K562 (cell line): ENCODE data around the gene WDR45. TPM values are rescaled to one million over a fixed set of nuclear protein-coding genes. Genes with fewer than 3 reads are reported as not detected.
A peak's percentile ranks its signal among the peaks of the same experiment; 100 is the strongest.

Experiments used
- ATAC-seq: fragments of 200-7000 bp; cut with Tn5 transposase; 3 replicates; pipeline ENCODE4 v1.9.1; 2020; ENCODE audit warnings: moderate library complexity
- BruUV-seq: library from RNA; stranded (reverse); fragments of 400-500 nt; replicated peaks from 2 replicates; lab custom pipeline; 2021; lab: Mats Ljungman, UMichigan
- CTCF ChIA-PET: fragments of 300-600 bp; formaldehyde crosslinking; extraction: SDS; loops from one replicate; lab custom pipeline; 2021; ENCODE audit warnings: low intra/inter-chr PET ratio; lab: Yijun Ruan, JAX
- POLR2A ChIA-PET: fragments of 300-600, 350-650 bp; sonication (Branson Sonifier 250); formaldehyde crosslinking; extraction: SDS; loops from one replicate; lab custom pipeline; 2021; ENCODE audit warnings: antibody characterized with exemption, inconsistent platforms; lab: Yijun Ruan, JAX
- DNase-seq, 4 experiments: peaks; one replicate each; pipeline versions ENCODE4 v3.0.0 to v3.0.0-alpha.2; 2011 to 2018; ENCODE audit warnings: low spot score in 3 of 4, mixed read lengths in 3 of 4; ENCODE audit errors: extremely low read depth in 1 of 4
- FAIRE-seq: peaks from 2 replicates; lab custom pipeline; 2011; peaks lifted over from hg19 to GRCh38; lab: Jason Lieb, UNC
- H2AFZ ChIP-seq: 2 replicates; pipeline ENCODE4 v1.6.0; 2011; ENCODE audit warnings: low read depth, low read length, control low read depth, inconsistent platforms
- H3K27ac ChIP-seq: fragments of 200-600 bp; 3 replicates; pipeline ENCODE4 v1.8.0; 2011; ENCODE audit warnings: low read depth, mild to moderate bottlenecking, control low read depth, inconsistent platforms, low read length, moderate library complexity, mixed read lengths; ENCODE audit errors: extremely low read depth
- H3K27me3 ChIP-seq, 2 experiments: fragments of 300-600 bp in 1 of 2; 2 replicates in 1 of 2; 3 replicates in 1 of 2; pipeline versions ENCODE4 v1.6.0 to v1.8.0; 2011; ENCODE audit warnings: inconsistent platforms in 2 of 2, low read length in 2 of 2, mild to moderate bottlenecking in 1 of 2, mixed read lengths in 1 of 2, moderate library complexity in 1 of 2; ENCODE audit not compliant: control insufficient read depth in 2 of 2, insufficient read depth in 2 of 2
- H3K36me3 ChIP-seq: fragments of 300-600 bp; 3 replicates; pipeline ENCODE4 v1.8.0; 2011; ENCODE audit warnings: mild to moderate bottlenecking, low read length, inconsistent platforms; ENCODE audit not compliant: control insufficient read depth, insufficient read depth
- H3K4me1 ChIP-seq, 2 experiments: fragments of 200-600 bp in 1 of 2; replicated peaks in 1 of 2; 2 replicates in 1 of 2; 3 replicates in 1 of 2; pipeline versions ENCODE4 v1.5.1 to v1.8.0; 2011; ENCODE audit warnings: inconsistent platforms in 2 of 2, low read length in 2 of 2, mild to moderate bottlenecking in 1 of 2, mixed read lengths in 1 of 2, moderate library complexity in 1 of 2; ENCODE audit not compliant: control insufficient read depth in 2 of 2, insufficient read depth in 2 of 2
- H3K4me2 ChIP-seq: 2 replicates; pipeline ENCODE4 v1.6.1; 2011; ENCODE audit warnings: low read length, control low read depth, inconsistent platforms, mixed read lengths; ENCODE audit not compliant: insufficient read depth
- H3K4me3 ChIP-seq: fragments of 200-600 bp; sonication (generic), shearing (Covaris generic); 2 replicates; pipeline ENCODE4 v1.5.1; 2016; ENCODE audit warnings: control low read depth, inconsistent platforms
- H3K79me2 ChIP-seq: fragments of 200-600 bp; 3 replicates; pipeline ENCODE4 v1.8.0; 2011; ENCODE audit warnings: low read length, inconsistent platforms; ENCODE audit not compliant: control insufficient read depth, insufficient read depth
- H3K9ac ChIP-seq, 2 experiments: 2 replicates each; pipeline versions ENCODE4 v1.6.0 to v1.6.1; 2011; ENCODE audit warnings: low read depth in 2 of 2, low read length in 2 of 2, control low read depth in 1 of 2, inconsistent platforms in 1 of 2, mild to moderate bottlenecking in 1 of 2, mixed read lengths in 1 of 2; ENCODE audit not compliant: insufficient read depth in 1 of 2
- H3K9me1 ChIP-seq: one replicate; pipeline ENCODE4 v1.6.0; 2011; ENCODE audit warnings: inconsistent platforms, mild to moderate bottlenecking, low read length, moderate library complexity; ENCODE audit not compliant: control insufficient read depth, insufficient read depth
- H3K9me3 ChIP-seq: replicated peaks from 2 replicates; pipeline ENCODE4 v1.5.1; 2011; ENCODE audit warnings: low read depth, low read length, inconsistent platforms; ENCODE audit not compliant: control insufficient read depth, insufficient read depth
- H4K20me1 ChIP-seq: replicated peaks from 2 replicates; pipeline ENCODE4 v1.6.1; 2011; ENCODE audit warnings: low read length, inconsistent platforms, mixed read lengths; ENCODE audit not compliant: control insufficient read depth, insufficient read depth
- KHSRP ChIP-seq: fragments of 450-650 bp; IDR thresholded peaks from 2 replicates; pipeline ENCODE4 v1.6.1; 2017
- POLR2G ChIP-seq: fragments of 200-400 bp; formaldehyde crosslinking; IDR thresholded peaks from 2 replicates; pipeline ENCODE4 v1.6.1; 2017; ENCODE audit warnings: low read depth, mild to moderate bottlenecking, antibody characterized with exemption, low read length, moderate library complexity
- RBFOX2 ChIP-seq: fragments of 200-400 bp; formaldehyde crosslinking; IDR thresholded peaks from 2 replicates; pipeline ENCODE4 v1.6.1; 2017; ENCODE audit warnings: low read depth, mild to moderate bottlenecking, low read length, moderate library complexity
- RBM22 ChIP-seq: fragments of 200-400 bp; formaldehyde crosslinking; IDR thresholded peaks from 2 replicates; pipeline ENCODE4 v1.6.1; 2018; ENCODE audit warnings: low read length, low read depth; ENCODE audit not compliant: poor library complexity, severe bottlenecking
- SOX6 ChIP-seq: fragments of 450-650 bp; IDR thresholded peaks from 2 replicates; pipeline ENCODE4 v1.6.1; 2014; ENCODE audit warnings: mild to moderate bottlenecking
- WGBS: fragments of 100-300 bp; shearing (Covaris generic); methylation state at CpG from one replicate; pipeline ENCODE4 v1.1.6; 2016; ENCODE audit warnings: low coverage, mixed read lengths; ENCODE audit not compliant: insufficient coverage; ENCODE audit errors: missing lambda C conversion rate; 5-methylcytosine and 5-hydroxymethylcytosine counted together
- in situ Hi-C: fragments of 300-500 bp; cut with MboI; formaldehyde crosslinking; loops from 4 replicates; pipeline ENCODE4 v1.15.0; 2018; ENCODE audit warnings: inconsistent platforms, mixed read lengths
- intact Hi-C: fragments of 100-400 bp; cut with micrococcal nuclease; formaldehyde crosslinking; loops from 2 replicates; pipeline ENCODE4 v1.14.2; 2022
- polyA plus RNA-seq, 8 experiments: library from polyadenylated mRNA; depleted of rRNA in 4 of 8; stranded (reverse) in 5 of 8; unstranded in 3 of 8; fragments of >200 nt; fragmentation: Nextera tagmentation in 2 of 8; fragmentation: Illumina TruSeq in 1 of 8; extraction: Ambion mirVana in 2 of 8; extraction: Trizol in 1 of 8; gene quantifications; 2 replicates each; pipeline versions ENCODE4 v1.2.1 to v1.2.3, GENCODE V29; 2011 to 2014; ENCODE audit warnings: inconsistent platforms in 1 of 8, missing spikeins in 1 of 8
- total RNA-seq, 7 experiments: library from RNA; depleted of rRNA in 6 of 7; stranded (reverse); fragments of >200 nt in 6 of 7; fragmentation: Illumina TruSeq in 2 of 7; extraction: Trizol in 2 of 7; gene quantifications; 2 replicates each; pipeline versions ENCODE4 v1.2.1 to v1.2.3, GENCODE V29; 2011 to 2021; ENCODE audit warnings: low replicate concordance in 1 of 7
- TF ChIP-seq, protein P1 (sequence below): sonication (generic); formaldehyde crosslinking; IDR thresholded peaks from 2 replicates; pipeline ENCODE4 v1.8.1; 2023; ENCODE audit warnings: mild to moderate bottlenecking, missing genetic modification reagents
- TF ChIP-seq, protein P2 (sequence below), 2 experiments: IDR thresholded peaks; 2 replicates each; pipeline ENCODE4 v1.6.1; 2012; ENCODE audit warnings: improper control_type of control experiment in 2 of 2, low read depth in 2 of 2, low read length in 2 of 2, borderline replicate concordance in 1 of 2

The WDR45 gene
- total and polyA plus RNA-seq, 9 of the 15 experiments (the other 6 are each of a cell fraction or from before 2014, with no cell fraction given): 19.4 to 136 (median 59.7) TPM

DNA sequence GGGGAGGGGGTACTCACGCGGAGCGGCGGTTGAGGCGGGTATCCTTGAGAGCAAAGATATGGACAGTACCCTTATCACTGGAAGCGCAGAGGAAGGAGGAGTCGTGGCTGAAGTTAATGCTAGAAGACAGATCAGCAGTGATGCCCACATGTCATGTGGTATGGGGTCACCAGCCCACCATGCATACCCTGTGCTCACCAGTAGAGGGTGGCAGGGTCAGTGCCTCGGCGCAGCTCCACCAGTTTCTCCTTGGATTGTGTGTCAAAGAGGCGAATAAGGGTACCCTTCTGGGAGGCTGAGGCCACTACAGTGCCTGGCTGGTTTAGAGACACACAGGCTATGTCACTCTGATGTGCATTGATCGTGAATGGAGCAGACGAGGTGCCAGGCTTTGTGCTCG lies 4.3 kb downstream of the WDR45 start (continued):
- no peak for TF ChIP-seq SOX6

DNA sequence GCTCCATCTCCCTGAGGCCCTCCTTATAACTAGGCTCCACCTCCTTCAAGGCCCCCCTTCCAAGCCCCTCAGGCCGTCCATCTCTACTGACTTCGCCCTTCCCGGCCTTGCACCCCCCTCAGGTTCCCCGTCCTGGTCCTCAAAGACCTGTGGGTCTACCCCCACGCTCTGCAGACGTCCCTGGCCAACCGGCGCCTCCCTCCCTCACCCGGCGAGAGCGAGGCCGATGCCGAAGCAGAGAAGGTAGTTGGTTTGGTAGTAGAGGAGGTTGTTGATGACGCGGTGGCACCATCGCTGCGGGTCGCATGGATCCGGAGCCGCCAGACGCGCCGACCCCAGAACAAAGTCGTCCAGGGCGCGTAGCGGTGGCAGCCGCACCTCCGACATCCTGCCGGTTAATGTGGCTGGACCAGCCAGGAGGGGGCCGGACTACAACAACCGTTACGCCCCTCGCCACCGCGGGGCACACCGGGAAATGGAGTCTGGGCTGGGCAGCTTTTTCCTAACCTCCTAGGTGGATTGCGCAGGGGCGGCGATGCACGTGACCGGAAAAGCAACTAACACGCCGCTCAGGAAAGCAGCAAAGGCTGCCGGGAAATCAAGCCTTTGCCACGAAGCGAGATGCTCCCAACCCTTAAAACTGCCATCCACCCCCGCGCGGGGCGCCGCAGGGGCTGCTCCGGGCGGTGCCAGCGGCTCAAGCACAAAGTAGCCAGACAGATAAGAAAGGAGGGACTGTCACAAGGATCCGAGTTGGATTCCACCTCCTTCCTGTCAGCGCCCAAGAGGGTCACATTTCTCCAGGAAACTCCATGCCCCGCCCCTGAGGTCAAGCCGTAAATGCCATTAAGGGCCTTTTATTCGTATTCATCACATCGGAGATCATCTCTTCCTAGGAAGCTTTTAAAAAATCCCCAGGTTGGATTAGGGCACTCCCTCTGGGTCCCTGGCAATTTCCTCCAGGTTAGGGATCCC lies 5.8 kb downstream of the WDR45 start, which contains the start of gene PRAF2:
Gene PRAF2, minus strand, starts transcription at position 402 of the 975 bp plus-strand sequence. Its CDS starts 15 bp downstream, at position 387.
- no TSS peak for BruUV-seq
- Histone ChIP-seq H3K79me2 (peaks cover 6% of the 10 kb centered on the region; the same call in 2 of the 3 replicates), H4K20me1 (no peaks in the 10 kb centered on the region), H3K9me3 (no peaks in the 10 kb centered on the region), H3K9me1 (no peaks in the 10 kb centered on the region), H3K9ac (no peak within 1 kb of the TSS; a peak in 1 of 4 replicates), H3K4me2 (no peak within 1 kb of the TSS), H3K27ac (no peak within 1 kb of the TSS), H3K4me1 (peaks cover 3 to 34% of the 10 kb centered on the region in 2 experiments; a peak in 4 of 5 replicates), H3K4me3 (no peak within 1 kb of the TSS), H3K27me3 (no peaks in the 10 kb centered on the region), H3K36me3 (peaks cover 29% of the 10 kb centered on the region; the same call in 2 of the 3 replicates), H2AFZ (no peak within 1 kb of the TSS)
- no peak for DNase-seq
- WGBS: 93% methylated on average over 20 of the region's 61 CpGs
- CTCF ChIA-PET: no interaction called here
- TF ChIP-seq RBM22: peak; percentile 68
- TF ChIP-seq, protein P1, sequence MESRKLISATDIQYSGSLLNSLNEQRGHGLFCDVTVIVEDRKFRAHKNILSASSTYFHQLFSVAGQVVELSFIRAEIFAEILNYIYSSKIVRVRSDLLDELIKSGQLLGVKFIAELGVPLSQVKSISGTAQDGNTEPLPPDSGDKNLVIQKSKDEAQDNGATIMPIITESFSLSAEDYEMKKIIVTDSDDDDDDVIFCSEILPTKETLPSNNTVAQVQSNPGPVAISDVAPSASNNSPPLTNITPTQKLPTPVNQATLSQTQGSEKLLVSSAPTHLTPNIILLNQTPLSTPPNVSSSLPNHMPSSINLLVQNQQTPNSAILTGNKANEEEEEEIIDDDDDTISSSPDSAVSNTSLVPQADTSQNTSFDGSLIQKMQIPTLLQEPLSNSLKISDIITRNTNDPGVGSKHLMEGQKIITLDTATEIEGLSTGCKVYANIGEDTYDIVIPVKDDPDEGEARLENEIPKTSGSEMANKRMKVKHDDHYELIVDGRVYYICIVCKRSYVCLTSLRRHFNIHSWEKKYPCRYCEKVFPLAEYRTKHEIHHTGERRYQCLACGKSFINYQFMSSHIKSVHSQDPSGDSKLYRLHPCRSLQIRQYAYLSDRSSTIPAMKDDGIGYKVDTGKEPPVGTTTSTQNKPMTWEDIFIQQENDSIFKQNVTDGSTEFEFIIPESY (CRISPR knock-in tag): peak; percentile 79
- TF ChIP-seq, protein P2, sequence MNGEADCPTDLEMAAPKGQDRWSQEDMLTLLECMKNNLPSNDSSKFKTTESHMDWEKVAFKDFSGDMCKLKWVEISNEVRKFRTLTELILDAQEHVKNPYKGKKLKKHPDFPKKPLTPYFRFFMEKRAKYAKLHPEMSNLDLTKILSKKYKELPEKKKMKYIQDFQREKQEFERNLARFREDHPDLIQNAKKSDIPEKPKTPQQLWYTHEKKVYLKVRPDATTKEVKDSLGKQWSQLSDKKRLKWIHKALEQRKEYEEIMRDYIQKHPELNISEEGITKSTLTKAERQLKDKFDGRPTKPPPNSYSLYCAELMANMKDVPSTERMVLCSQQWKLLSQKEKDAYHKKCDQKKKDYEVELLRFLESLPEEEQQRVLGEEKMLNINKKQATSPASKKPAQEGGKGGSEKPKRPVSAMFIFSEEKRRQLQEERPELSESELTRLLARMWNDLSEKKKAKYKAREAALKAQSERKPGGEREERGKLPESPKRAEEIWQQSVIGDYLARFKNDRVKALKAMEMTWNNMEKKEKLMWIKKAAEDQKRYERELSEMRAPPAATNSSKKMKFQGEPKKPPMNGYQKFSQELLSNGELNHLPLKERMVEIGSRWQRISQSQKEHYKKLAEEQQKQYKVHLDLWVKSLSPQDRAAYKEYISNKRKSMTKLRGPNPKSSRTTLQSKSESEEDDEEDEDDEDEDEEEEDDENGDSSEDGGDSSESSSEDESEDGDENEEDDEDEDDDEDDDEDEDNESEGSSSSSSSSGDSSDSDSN (IDR thresholded peaks at IDR 0.05; ENCODE audit: borderline replicate concordance in 1 of 2, low read depth in 2 of 2, low read length in 2 of 2): no peak
- peak; percentile 65 for TF ChIP-seq POLR2G
- TF ChIP-seq RBFOX2: peak; percentile 66
- no peak for TF ChIP-seq KHSRP
- no peak for FAIRE-seq
- intact Hi-C loops (no loop called here), in situ Hi-C loops (no loop called here)
- POLR2A ChIA-PET: no interaction called here
- ATAC-seq: peak; percentile 6; the same call in 2 of the 3 replicates
